GM21529 (cell line): ENCODE data around the gene UCN3.

ENCODE experiments used
- ATAC-seq: cut with Tn5 transposase; IDR thresholded peaks from one replicate; pipeline ENCODE4 v1.9.1; 2021; ENCODE audit not compliant: unreplicated experiment

UCN3 gene

GRCh38 chr10:5364890-5365338 is at the start of gene UCN3:
UCN3 (plus strand) TSS chr10:5364966; CDS start chr10:5373721, 8,755 bp downstream.
- ATAC-seq = no peak

GRCh38 chr10:5317547-5318107 is 47.1 kb upstream of the UCN3 start:
- ATAC-seq = no peak

- ATAC-seq = no peak
Measured at GRCh38 chr10:5318148-5318547, 46.6 kb upstream of the UCN3 start.

GRCh38 chr10:5319863-5320262 is 44.9 kb upstream of the UCN3 start:
- ATAC-seq = no peak

GRCh38 chr10:5321273-5321672 is 43.5 kb upstream of the UCN3 start:
- no peak for ATAC-seq

- no peak for ATAC-seq
Measured at GRCh38 chr10:5323446-5323845, 41.3 kb upstream of the UCN3 start.

- ATAC-seq = no peak
Measured at GRCh38 chr10:5325076-5325475, 39.7 kb upstream of the UCN3 start.

- no peak for ATAC-seq
Measured at GRCh38 chr10:5334196-5334880, 30.4 kb upstream of the UCN3 start.

- no peak for ATAC-seq
Measured at GRCh38 chr10:5338010-5338409, 26.8 kb upstream of the UCN3 start.

- no peak for ATAC-seq
Measured at GRCh38 chr10:5343092-5343491, 21.7 kb upstream of the UCN3 start.

GRCh38 chr10:5343561-5343960 is 21.2 kb upstream of the UCN3 start:
- no peak for ATAC-seq

- ATAC-seq = no peak
Measured at GRCh38 chr10:5343979-5344378, 20.8 kb upstream of the UCN3 start.

GRCh38 chr10:5344746-5345145 is 20.0 kb upstream of the UCN3 start:
- ATAC-seq = no peak

- ATAC-seq = no peak
Measured at GRCh38 chr10:5346881-5347280, 17.9 kb upstream of the UCN3 start.

- ATAC-seq = no peak
Measured at GRCh38 chr10:5349362-5349761, 15.4 kb upstream of the UCN3 start.

GRCh38 chr10:5354068-5354467 is 10.7 kb upstream of the UCN3 start:
- ATAC-seq = peak; percentile 83

- no peak for ATAC-seq
Measured at GRCh38 chr10:5355594-5356301, 9.0 kb upstream of the UCN3 start.

GRCh38 chr10:5356302-5356763 is 8.4 kb upstream of the UCN3 start:
- no peak for ATAC-seq

GRCh38 chr10:5360318-5360915 is 4.3 kb upstream of the UCN3 start:
- ATAC-seq = no peak

- ATAC-seq = no peak
Measured at GRCh38 chr10:5361966-5362365, 2.8 kb upstream of the UCN3 start.

GRCh38 chr10:5362873-5363272 is 1.9 kb upstream of the UCN3 start:
- ATAC-seq = no peak

- no peak for ATAC-seq
Measured at GRCh38 chr10:5364374-5364773, 392 bp upstream of the UCN3 start.
